Right atrium auricular region (tissue), 2 donors: ENCODE data around the gene COL4A6. TPM values are rescaled to one million over a fixed set of nuclear protein-coding genes. Genes with fewer than 3 reads are reported as not detected.

Experiments used
- DNase-seq: peaks from one replicate; pipeline ENCODE4 v3.0.0-alpha.2; 2019; ENCODE audit warnings: low spot score
- H3K27ac ChIP-seq, 2 donors: fragments of 200-600 bp; sonication (generic); 1 replicate in 1 of 2; 2 replicates in 1 of 2; pipeline ENCODE4 v1.5.1; 2016 to 2019
- H3K27me3 ChIP-seq, 2 donors: fragments of 200-600 bp; sonication (generic); one replicate each; pipeline versions ENCODE4 v1.5.1 to v1.6.0; 2017 to 2019
- H3K36me3 ChIP-seq: fragments of 200-600 bp; sonication (generic); one replicate; pipeline ENCODE4 v1.5.1; 2016
- H3K4me1 ChIP-seq, 2 donors: fragments of 200-600 bp; sonication (generic); one replicate each; pipeline versions ENCODE4 v1.5.1 to v1.6.0; 2017 to 2019
- H3K4me3 ChIP-seq, 2 donors: fragments of 200-600 bp; sonication (generic); 1 replicate in 1 of 2; 2 replicates in 1 of 2; pipeline ENCODE4 v1.5.1; 2017 to 2019; ENCODE audit warnings: mild to moderate bottlenecking in 1 of 2, moderate library complexity in 1 of 2
- H3K9me3 ChIP-seq, 2 donors: fragments of 200-600 bp; sonication (generic); one replicate each; pipeline ENCODE4 v1.5.1; 2019
- total RNA-seq, 2 donors: library from RNA; depleted of rRNA; stranded (reverse); fragments of >200 nt; gene quantifications; one replicate each; pipeline ENCODE4 v1.1.0, GENCODE V29; 2016
- TF ChIP-seq, protein P1 (sequence below), 2 donors: fragments of 200-600 bp; sonication (generic); IDR thresholded peaks; one replicate each; pipeline ENCODE4 v1.5.1; 2019; ENCODE audit warnings: antibody characterized with exemption in 2 of 2

The COL4A6 gene
- total RNA-seq, 2 donors from 2014 or later, result 4.6 to 17.7 TPM

DNA sequence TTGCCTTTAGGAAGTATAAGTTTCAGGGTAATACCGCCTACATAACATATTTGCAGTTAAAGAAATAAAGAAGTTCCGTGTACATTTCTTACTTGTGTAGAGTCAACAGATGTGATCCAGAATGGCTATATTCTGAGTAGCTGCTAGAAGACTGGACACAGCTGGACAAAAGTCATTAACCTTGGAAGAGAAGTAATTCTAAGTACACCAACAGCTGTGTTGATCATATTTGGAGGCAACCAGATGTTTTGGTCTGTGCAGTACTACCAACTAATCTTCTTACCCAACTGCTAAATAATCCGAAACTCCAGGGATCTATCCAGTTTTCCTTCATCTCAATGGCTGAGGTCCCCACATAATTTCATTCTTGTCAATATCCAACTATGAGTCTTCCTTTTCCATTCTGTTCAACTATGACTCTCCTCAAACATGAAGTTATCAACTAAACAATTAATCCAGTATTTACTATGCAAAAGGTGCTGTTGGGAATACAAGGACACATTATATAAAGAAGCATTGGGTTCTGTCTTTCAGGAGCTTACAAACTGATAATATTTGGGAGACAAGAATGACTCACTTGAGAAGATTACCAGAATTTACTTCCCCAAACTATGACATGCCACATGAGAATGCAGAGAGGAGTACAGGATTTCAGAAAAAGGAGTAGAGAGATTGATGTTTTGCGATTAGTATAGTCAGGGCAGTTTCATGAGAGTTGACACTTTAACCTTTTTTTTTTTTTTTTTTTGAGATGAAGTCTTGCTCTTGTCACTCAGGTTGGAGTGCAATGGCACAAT is 78.2 kb downstream of the COL4A6 start:
- TF ChIP-seq, protein P1, sequence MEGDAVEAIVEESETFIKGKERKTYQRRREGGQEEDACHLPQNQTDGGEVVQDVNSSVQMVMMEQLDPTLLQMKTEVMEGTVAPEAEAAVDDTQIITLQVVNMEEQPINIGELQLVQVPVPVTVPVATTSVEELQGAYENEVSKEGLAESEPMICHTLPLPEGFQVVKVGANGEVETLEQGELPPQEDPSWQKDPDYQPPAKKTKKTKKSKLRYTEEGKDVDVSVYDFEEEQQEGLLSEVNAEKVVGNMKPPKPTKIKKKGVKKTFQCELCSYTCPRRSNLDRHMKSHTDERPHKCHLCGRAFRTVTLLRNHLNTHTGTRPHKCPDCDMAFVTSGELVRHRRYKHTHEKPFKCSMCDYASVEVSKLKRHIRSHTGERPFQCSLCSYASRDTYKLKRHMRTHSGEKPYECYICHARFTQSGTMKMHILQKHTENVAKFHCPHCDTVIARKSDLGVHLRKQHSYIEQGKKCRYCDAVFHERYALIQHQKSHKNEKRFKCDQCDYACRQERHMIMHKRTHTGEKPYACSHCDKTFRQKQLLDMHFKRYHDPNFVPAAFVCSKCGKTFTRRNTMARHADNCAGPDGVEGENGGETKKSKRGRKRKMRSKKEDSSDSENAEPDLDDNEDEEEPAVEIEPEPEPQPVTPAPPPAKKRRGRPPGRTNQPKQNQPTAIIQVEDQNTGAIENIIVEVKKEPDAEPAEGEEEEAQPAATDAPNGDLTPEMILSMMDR (IDR thresholded peaks at IDR 0.05), result no peak
- no peaks in the 10 kb centered on the region for H3K4me1 ChIP-seq
- H3K4me3 ChIP-seq, result no peak overlapping the region
- H3K36me3 ChIP-seq, result no peaks in the 10 kb centered on the region
- no peak overlapping the region for H3K27ac ChIP-seq
- no peaks in the 10 kb centered on the region for H3K9me3 ChIP-seq
- no peaks in the 10 kb centered on the region for H3K27me3 ChIP-seq
- DNase-seq, result no peak

- no peaks in the 10 kb centered on the region for H3K9me3 ChIP-seq
- no peak overlapping the region for H3K27ac ChIP-seq
- no peak overlapping the region for H3K4me3 ChIP-seq
- H3K27me3 ChIP-seq, result no peaks in the 10 kb centered on the region
- DNase-seq, result no peak
- TF ChIP-seq, protein P1 (IDR thresholded peaks at IDR 0.05), result no peak
- H3K36me3 ChIP-seq, result no peaks in the 10 kb centered on the region
- no peaks in the 10 kb centered on the region for H3K4me1 ChIP-seq
Observed at GRCh38 chrX:108353452-108353851, 84.8 kb downstream of the COL4A6 start.

GRCh38 chrX:108349210-108349609 is 89.0 kb downstream of the COL4A6 start:
- DNase-seq, result no peak
- Histone ChIP-seq H3K4me1 (no peaks in the 10 kb centered on the region), H3K27me3 (no peaks in the 10 kb centered on the region), H3K4me3 (no peak overlapping the region), H3K27ac (no peak overlapping the region), H3K36me3 (no peaks in the 10 kb centered on the region), H3K9me3 (no peaks in the 10 kb centered on the region)
- TF ChIP-seq, protein P1 (IDR thresholded peaks at IDR 0.05), result no peak

- H3K4me3 ChIP-seq, result no peak overlapping the region
- no peaks in the 10 kb centered on the region for H3K9me3 ChIP-seq
- H3K4me1 ChIP-seq, result no peaks in the 10 kb centered on the region
- DNase-seq, result no peak
- no peak overlapping the region for H3K27ac ChIP-seq
- no peaks in the 10 kb centered on the region for H3K27me3 ChIP-seq
- no peaks in the 10 kb centered on the region for H3K36me3 ChIP-seq
- TF ChIP-seq, protein P1 (IDR thresholded peaks at IDR 0.05), result no peak
Observed at GRCh38 chrX:108348525-108348924, 89.7 kb downstream of the COL4A6 start.

DNA sequence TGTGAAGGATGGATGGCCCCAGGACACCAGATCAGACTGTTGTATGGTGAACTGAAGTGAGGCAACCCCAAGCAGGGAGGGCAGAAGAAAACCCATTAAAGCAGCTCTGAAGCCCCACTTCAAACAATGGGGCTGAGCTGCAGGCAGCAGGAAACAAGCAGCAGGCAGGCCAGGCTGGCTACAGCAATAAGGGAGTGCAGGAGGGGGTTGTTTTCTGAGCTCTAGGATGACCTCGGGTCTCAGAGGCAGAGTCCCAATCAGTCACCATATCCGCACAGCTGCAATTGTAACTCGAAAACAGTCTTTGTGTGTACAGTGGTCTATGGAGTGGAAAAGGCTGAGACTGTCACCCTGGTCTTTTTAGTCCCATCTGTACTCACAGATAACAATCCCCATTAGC is 90.4 kb downstream of the COL4A6 start:
- H3K27me3 ChIP-seq, result no peaks in the 10 kb centered on the region
- H3K9me3 ChIP-seq, result no peaks in the 10 kb centered on the region
- DNase-seq, result no peak
- no peaks in the 10 kb centered on the region for H3K36me3 ChIP-seq
- H3K27ac ChIP-seq, result no peak overlapping the region
- H3K4me1 ChIP-seq, result no peaks in the 10 kb centered on the region
- no peak overlapping the region for H3K4me3 ChIP-seq
- TF ChIP-seq, protein P1 (IDR thresholded peaks at IDR 0.05), result no peak

DNA sequence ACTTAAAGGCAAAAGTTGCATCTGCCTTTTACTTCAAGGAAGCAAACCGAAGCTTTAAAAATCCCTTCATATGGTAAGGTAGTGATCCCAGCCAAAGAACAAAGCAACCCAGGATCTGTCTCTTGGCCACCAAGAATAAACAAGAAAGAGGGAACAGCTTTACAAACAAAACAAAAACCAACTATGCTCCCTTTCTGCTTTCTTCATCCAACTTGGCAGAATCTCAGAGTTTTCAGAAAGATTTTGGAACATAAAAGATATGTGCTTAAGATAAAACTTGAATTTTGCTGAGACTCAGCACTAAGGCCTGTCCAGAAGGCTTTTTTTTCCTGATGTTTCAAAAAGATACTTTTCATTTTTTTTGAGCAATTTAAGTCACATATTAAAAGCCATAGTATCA is 94.0 kb downstream of the COL4A6 start:
- Histone ChIP-seq H3K27me3 (no peaks in the 10 kb centered on the region), H3K27ac (no peak overlapping the region), H3K9me3 (no peaks in the 10 kb centered on the region), H3K36me3 (no peaks in the 10 kb centered on the region), H3K4me1 (no peaks in the 10 kb centered on the region), H3K4me3 (no peak overlapping the region)
- TF ChIP-seq, protein P1 (IDR thresholded peaks at IDR 0.05), result no peak
- DNase-seq, result no peak
